Testis (tissue), 3 donors: ENCODE results near the gene NLK. TPM values are rescaled to one million over a fixed set of nuclear protein-coding genes. Genes with fewer than 3 reads are reported as not detected.

Experiments used
- DNase-seq: peaks from one replicate; pipeline ENCODE4 v3.0.0-alpha.2; 2019
- H3K27ac ChIP-seq, 2 donors: fragments of 200-600 bp; sonication (generic); one replicate each; pipeline ENCODE4 v1.5.1; 2019
- H3K27me3 ChIP-seq: fragments of 200-600 bp; sonication (generic); one replicate; pipeline ENCODE4 v1.5.1; 2019
- H3K36me3 ChIP-seq: fragments of 200-600 bp; sonication (generic); one replicate; pipeline ENCODE4 v1.5.1; 2017; ENCODE audit warnings: low read depth; ENCODE audit errors: missing control alignments
- H3K4me1 ChIP-seq: fragments of 200-600 bp; sonication (generic); one replicate; pipeline ENCODE4 v1.5.1; 2019
- H3K4me3 ChIP-seq, 2 donors: fragments of 200-600 bp; sonication (generic); one replicate each; pipeline ENCODE4 v1.5.1; 2017 to 2019
- H3K9me3 ChIP-seq: fragments of 200-600 bp; sonication (generic); one replicate; pipeline ENCODE4 v1.5.1; 2017
- POLR2A ChIP-seq: fragments of 450-650 bp; IDR thresholded peaks from one replicate; pipeline ENCODE4 v1.6.1; 2017; ENCODE audit warnings: antibody characterized with exemption, mild to moderate bottlenecking, moderate library complexity
- WGBS, 2 donors: methylation state at CpG; one replicate each; pipeline ENCODE4 v1.1.5; 2018; 5-methylcytosine and 5-hydroxymethylcytosine counted together
- intact Hi-C: fragments of 100-400 bp; cut with DNase I; formaldehyde crosslinking; loops from one replicate; pipeline ENCODE4 v1.15.1; 2023; ENCODE audit warnings: low total_unique reads
- polyA plus RNA-seq: library from polyadenylated mRNA; stranded (reverse); fragments of 350-450 nt; fragmentation: Illumina TruSeq; extraction: RNeasy Lipid Tissue Mini Kit (QIAGEN cat#74804); gene quantifications from one replicate; pipeline ENCODE4 v1.2.3, GENCODE V29; 2014; ENCODE audit warnings: low read depth, low replicate concordance; ENCODE audit not compliant: insufficient read depth
- total RNA-seq, 2 donors: library from RNA; depleted of rRNA; stranded (reverse); fragments of >200 nt; gene quantifications; one replicate each; pipeline ENCODE4 v1.2.3, GENCODE V29; 2016
- TF ChIP-seq, protein P1 (sequence below), 3 experiments: fragments of 450-650 bp in 2 of 3; fragments of 200-600 bp in 1 of 3; sonication (generic) in 1 of 3; IDR thresholded peaks; one replicate each; pipeline ENCODE4 v1.5.1; 2016 to 2019; ENCODE audit warnings: antibody characterized with exemption in 3 of 3, mild to moderate bottlenecking in 2 of 3, moderate library complexity in 1 of 3

Gene NLK
- total and polyA plus RNA-seq, 3 donors from 2014 or later, result 40.8 to 54.4 (median 47.0) TPM

DNA sequence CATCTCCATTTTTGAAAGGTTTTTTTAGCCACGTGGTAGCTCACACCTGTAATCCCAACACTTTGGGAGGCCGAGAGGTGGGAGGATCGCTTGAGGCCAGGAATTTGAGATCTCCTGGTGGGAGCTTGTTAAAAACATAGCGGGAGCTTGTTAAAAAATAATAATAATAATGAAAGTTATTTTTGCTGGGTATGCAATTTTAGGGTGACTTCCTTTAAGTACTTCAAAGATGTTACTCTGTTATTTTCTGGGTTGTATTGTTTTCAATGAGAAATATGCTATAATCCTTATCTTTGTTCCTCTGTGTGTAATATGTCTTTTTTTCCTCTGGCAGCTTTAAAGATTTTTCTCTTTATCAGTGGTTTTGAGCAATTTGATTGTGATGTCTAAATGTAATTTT, 48.1 kb downstream of the NLK start:
- H3K36me3 ChIP-seq, result no peaks in the 10 kb centered on the region
- no peak for DNase-seq
- H3K27me3 ChIP-seq, result no peaks in the 10 kb centered on the region
- H3K9me3 ChIP-seq, result no peaks in the 10 kb centered on the region
- H3K27ac ChIP-seq, result no peak overlapping the region
- intact Hi-C loops, result no loop called here
- no peaks in the 10 kb centered on the region for H3K4me1 ChIP-seq
- 92 to 95% methylated on average over 4 of the region's 4 CpGs for WGBS, 2 donors
- TF ChIP-seq, protein P1, sequence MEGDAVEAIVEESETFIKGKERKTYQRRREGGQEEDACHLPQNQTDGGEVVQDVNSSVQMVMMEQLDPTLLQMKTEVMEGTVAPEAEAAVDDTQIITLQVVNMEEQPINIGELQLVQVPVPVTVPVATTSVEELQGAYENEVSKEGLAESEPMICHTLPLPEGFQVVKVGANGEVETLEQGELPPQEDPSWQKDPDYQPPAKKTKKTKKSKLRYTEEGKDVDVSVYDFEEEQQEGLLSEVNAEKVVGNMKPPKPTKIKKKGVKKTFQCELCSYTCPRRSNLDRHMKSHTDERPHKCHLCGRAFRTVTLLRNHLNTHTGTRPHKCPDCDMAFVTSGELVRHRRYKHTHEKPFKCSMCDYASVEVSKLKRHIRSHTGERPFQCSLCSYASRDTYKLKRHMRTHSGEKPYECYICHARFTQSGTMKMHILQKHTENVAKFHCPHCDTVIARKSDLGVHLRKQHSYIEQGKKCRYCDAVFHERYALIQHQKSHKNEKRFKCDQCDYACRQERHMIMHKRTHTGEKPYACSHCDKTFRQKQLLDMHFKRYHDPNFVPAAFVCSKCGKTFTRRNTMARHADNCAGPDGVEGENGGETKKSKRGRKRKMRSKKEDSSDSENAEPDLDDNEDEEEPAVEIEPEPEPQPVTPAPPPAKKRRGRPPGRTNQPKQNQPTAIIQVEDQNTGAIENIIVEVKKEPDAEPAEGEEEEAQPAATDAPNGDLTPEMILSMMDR (IDR thresholded peaks at IDR 0.05), result no peak
- no peak for TF ChIP-seq POLR2A
- no peak overlapping the region for H3K4me3 ChIP-seq

GRCh38 chr17:28092088-28092487, 49.6 kb downstream of the NLK start:
- intact Hi-C loops, result no loop called here
- WGBS, 2 donors, result 92 to 100% methylated on average over 1 of the region's 1 CpG
- Histone ChIP-seq H3K9me3 (no peaks in the 10 kb centered on the region), H3K27me3 (no peaks in the 10 kb centered on the region), H3K36me3 (no peaks in the 10 kb centered on the region), H3K4me1 (no peaks in the 10 kb centered on the region), H3K4me3 (no peak overlapping the region), H3K27ac (no peak overlapping the region)
- no peak for DNase-seq
- no peak for TF ChIP-seq POLR2A
- TF ChIP-seq, protein P1 (IDR thresholded peaks at IDR 0.05), result no peak

DNA sequence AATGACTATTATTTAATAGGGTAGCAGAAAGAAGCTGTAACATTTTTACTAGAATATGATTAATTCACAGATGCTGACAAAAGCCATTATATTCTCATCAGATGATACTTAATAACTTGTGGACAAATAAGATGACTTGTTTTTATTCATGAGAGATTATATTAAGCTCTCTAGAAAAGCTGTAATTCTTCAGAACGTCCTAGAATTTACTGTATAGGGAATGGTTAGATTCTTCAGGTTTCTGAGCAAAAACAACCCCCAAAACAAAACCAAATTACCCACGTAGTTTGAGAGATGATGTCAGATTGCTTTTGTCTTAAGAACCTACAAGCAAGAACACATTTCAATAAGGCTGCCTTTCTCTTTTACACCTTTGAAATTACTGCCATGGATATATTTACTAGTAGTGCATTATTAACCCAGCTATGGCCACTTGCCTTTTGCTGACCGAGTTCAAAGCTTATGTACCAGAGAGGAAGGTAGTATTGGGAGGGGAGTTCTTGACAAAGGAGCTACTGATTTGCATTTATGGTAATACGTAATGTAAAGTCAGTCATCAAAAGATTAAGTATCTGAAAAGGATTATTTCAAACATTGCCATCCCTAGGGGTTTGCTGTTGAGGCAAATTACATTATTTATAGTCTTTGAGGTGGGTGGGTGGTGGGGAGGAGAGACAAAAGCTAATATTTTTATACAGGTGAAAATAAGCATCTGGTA, 51.7 kb downstream of the NLK start:
- Histone ChIP-seq H3K36me3 (no peaks in the 10 kb centered on the region), H3K27me3 (no peaks in the 10 kb centered on the region), H3K27ac (no peak overlapping the region), H3K4me3 (no peak overlapping the region), H3K4me1 (no peaks in the 10 kb centered on the region), H3K9me3 (no peaks in the 10 kb centered on the region)
- TF ChIP-seq, protein P1 (IDR thresholded peaks at IDR 0.05), result no peak
- no peak for TF ChIP-seq POLR2A
- no peak for DNase-seq
- intact Hi-C loops, result no loop called here
- 83 to 88% methylated on average over 4 of the region's 4 CpGs for WGBS, 2 donors

DNA sequence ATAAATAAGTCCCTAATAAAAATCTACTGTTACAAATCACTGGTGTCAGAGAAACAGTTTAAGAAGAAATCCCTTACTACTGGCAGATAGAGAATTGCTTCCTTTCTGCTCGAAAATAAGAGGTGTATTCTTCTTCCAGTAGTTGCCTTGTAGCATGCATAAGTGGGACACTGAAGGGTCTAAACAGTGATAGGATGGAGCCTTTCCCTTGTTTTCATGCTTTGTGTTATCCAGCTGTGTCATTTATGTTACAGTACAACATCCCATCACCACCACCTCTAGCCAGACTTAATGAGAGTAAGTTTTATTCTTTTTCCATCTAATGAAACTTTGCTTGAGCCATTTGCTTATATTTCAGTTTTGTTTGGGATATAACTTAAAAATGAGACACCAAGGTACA, 54.3 kb downstream of the NLK start:
- intact Hi-C loops, result no loop called here
- WGBS, 2 donors, result 61 to 65% methylated on average over 1 of the region's 1 CpG
- Histone ChIP-seq H3K9me3 (no peaks in the 10 kb centered on the region), H3K27ac (no peak overlapping the region), H3K36me3 (no peaks in the 10 kb centered on the region), H3K27me3 (no peaks in the 10 kb centered on the region), H3K4me1 (no peaks in the 10 kb centered on the region), H3K4me3 (no peak overlapping the region)
- TF ChIP-seq POLR2A, result no peak
- TF ChIP-seq, protein P1 (IDR thresholded peaks at IDR 0.05), result no peak
- DNase-seq, result no peak

- H3K27me3 ChIP-seq, result no peaks in the 10 kb centered on the region
- intact Hi-C loops, result no loop called here
- DNase-seq, result no peak
- no peak overlapping the region for H3K27ac ChIP-seq
- TF ChIP-seq, protein P1 (IDR thresholded peaks at IDR 0.05), result no peak
- no peak for TF ChIP-seq POLR2A
- no peaks in the 10 kb centered on the region for H3K36me3 ChIP-seq
- H3K4me3 ChIP-seq, result no peak overlapping the region
- H3K4me1 ChIP-seq, result no peaks in the 10 kb centered on the region
- WGBS, 2 donors, result 81 to 96% methylated on average over 1 of the region's 1 CpG
- H3K9me3 ChIP-seq, result no peaks in the 10 kb centered on the region
Observed at GRCh38 chr17:28097254-28097653, 54.8 kb downstream of the NLK start.
